DOHH2 (cell line): ENCODE data around the gene SLC39A11.

Experiments used
- H3F3A ChIP-seq: fragments of 200-600 bp; sonication (generic), shearing (Covaris generic); 2 replicates; pipeline ENCODE4 v1.6.0; 2016; ENCODE audit warnings: antibody characterized with exemption, mild to moderate bottlenecking; ENCODE audit not compliant: control insufficient read depth, insufficient read depth
- H3K27ac ChIP-seq: fragments of 200-600 bp; sonication (generic); 2 replicates; pipeline ENCODE4 v1.5.1; 2014; ENCODE audit warnings: low read depth, mild to moderate bottlenecking, low read length, moderate library complexity
- H3K27me3 ChIP-seq: fragments of 200-600 bp; sonication (generic); 2 replicates; pipeline ENCODE4 v1.6.1; 2014; ENCODE audit warnings: mild to moderate bottlenecking, low read length, mixed read lengths; ENCODE audit not compliant: control insufficient read depth
- H3K36me3 ChIP-seq: fragments of 200-600 bp; sonication (generic); 2 replicates; pipeline ENCODE4 v1.6.1; 2014; ENCODE audit warnings: mild to moderate bottlenecking, low read length, moderate library complexity, mixed read lengths; ENCODE audit not compliant: control insufficient read depth
- H3K4me1 ChIP-seq: fragments of 200-600 bp; sonication (generic); 2 replicates; pipeline ENCODE4 v1.6.1; 2014; ENCODE audit warnings: mild to moderate bottlenecking, low read length, mixed read lengths; ENCODE audit not compliant: control insufficient read depth
- H3K4me2 ChIP-seq: fragments of 200-600 bp; sonication (generic); 2 replicates; pipeline ENCODE4 v1.6.0; 2014; ENCODE audit warnings: mild to moderate bottlenecking, low read length, moderate library complexity
- H3K4me3 ChIP-seq: fragments of 200-600 bp; sonication (generic); 2 replicates; pipeline ENCODE4 v1.5.1; 2014; ENCODE audit warnings: mild to moderate bottlenecking, low read length, mixed read lengths
- H3K79me2 ChIP-seq: fragments of 200-600 bp; sonication (generic); 2 replicates; pipeline ENCODE4 v1.6.1; 2014; ENCODE audit warnings: mild to moderate bottlenecking, low read length, mixed read lengths; ENCODE audit not compliant: control insufficient read depth
- H3K9me2 ChIP-seq: fragments of 200-600 bp; sonication (generic); replicated peaks from 2 replicates; pipeline ENCODE4 v1.6.1; 2014; ENCODE audit warnings: mild to moderate bottlenecking, low read length, mixed read lengths; ENCODE audit not compliant: control insufficient read depth
- H3K9me3 ChIP-seq: fragments of 200-600 bp; sonication (generic); 2 replicates; pipeline ENCODE4 v1.6.1; 2014; ENCODE audit warnings: antibody characterized with exemption, low read length, mixed read lengths; ENCODE audit not compliant: control insufficient read depth, insufficient read depth
- H4K20me1 ChIP-seq: fragments of 200-600 bp; sonication (generic); 2 replicates; pipeline ENCODE4 v1.6.0; 2014; ENCODE audit warnings: low read depth, mild to moderate bottlenecking, antibody characterized with exemption, low read length, moderate library complexity; ENCODE audit not compliant: control insufficient read depth, insufficient read depth
- CTCF ChIP-seq: fragments of 200-600 bp; sonication (generic); IDR thresholded peaks from one replicate; pipeline ENCODE4 v1.5.1; 2014; ENCODE audit warnings: antibody characterized with exemption, mild to moderate bottlenecking, low read depth, low read length; ENCODE audit not compliant: poor library complexity, severe bottlenecking
- EZH2phosphoT487 ChIP-seq: fragments of 200-600 bp; sonication (generic); IDR thresholded peaks from 2 replicates; pipeline ENCODE4 v1.6.1; 2017; ENCODE audit warnings: borderline replicate concordance, mild to moderate bottlenecking, antibody characterized with exemption, low read length, moderate library complexity, mixed read lengths

SLC39A11 gene

GRCh38 chr17:72683506-72684404 lies 408.7 kb downstream of the SLC39A11 start:
- Histone ChIP-seq H3F3A (no peaks in the 10 kb centered on the region), H3K4me3 (no peak overlapping the region), H3K9me3 (no peaks in the 10 kb centered on the region), H3K27me3 (no peaks in the 10 kb centered on the region), H3K79me2 (no peaks in the 10 kb centered on the region), H3K27ac (no peak overlapping the region), H3K36me3 (no peaks in the 10 kb centered on the region), H3K4me2 (no peak overlapping the region), H3K4me1 (no peaks in the 10 kb centered on the region), H3K9me2 (no peaks in the 10 kb centered on the region), H4K20me1 (no peaks in the 10 kb centered on the region)
- no peak for TF ChIP-seq CTCF
- no peak for TF ChIP-seq EZH2phosphoT487

GRCh38 chr17:72682605-72683004 lies 409.9 kb downstream of the SLC39A11 start:
- Histone ChIP-seq H3K27ac (no peak overlapping the region), H3F3A (no peaks in the 10 kb centered on the region), H3K4me2 (no peak overlapping the region)

GRCh38 chr17:72681844-72682243 lies 410.6 kb downstream of the SLC39A11 start:
- H3K9me3 ChIP-seq: no peaks in the 10 kb centered on the region
- TF ChIP-seq EZH2phosphoT487 (no peak), CTCF (no peak)
- no peaks in the 10 kb centered on the region for H3F3A ChIP-seq
- H3K27ac ChIP-seq: no peak overlapping the region
- H3K4me1 ChIP-seq: no peaks in the 10 kb centered on the region
- H3K27me3 ChIP-seq: no peaks in the 10 kb centered on the region
- no peaks in the 10 kb centered on the region for H3K36me3 ChIP-seq
- no peaks in the 10 kb centered on the region for H4K20me1 ChIP-seq
- no peaks in the 10 kb centered on the region for H3K79me2 ChIP-seq
- no peaks in the 10 kb centered on the region for H3K9me2 ChIP-seq
- H3K4me3 ChIP-seq: no peak overlapping the region
- no peak overlapping the region for H3K4me2 ChIP-seq

More at GRCh38 chr17:72682605-72683004, 409.9 kb downstream of the SLC39A11 start:
- TF ChIP-seq CTCF: no peak
- TF ChIP-seq EZH2phosphoT487: no peak
- no peaks in the 10 kb centered on the region for H3K9me2 ChIP-seq
- no peaks in the 10 kb centered on the region for H3K36me3 ChIP-seq
- H3K4me3 ChIP-seq: no peak overlapping the region
- H3K27me3 ChIP-seq: no peaks in the 10 kb centered on the region
- no peaks in the 10 kb centered on the region for H4K20me1 ChIP-seq
- no peaks in the 10 kb centered on the region for H3K9me3 ChIP-seq
- no peaks in the 10 kb centered on the region for H3K79me2 ChIP-seq
- no peaks in the 10 kb centered on the region for H3K4me1 ChIP-seq
